Subcutaneous abdominal adipose tissue (tissue), 5 donors: ENCODE measurements around the gene KRTAP26-1.

ENCODE experiments used
- H3K27ac ChIP-seq: one replicate; pipeline ENCODE4 v1.7.0; 2013; ENCODE audit warnings: low read depth, mild to moderate bottlenecking, inconsistent platforms, low read length, moderate library complexity
- H3K27me3 ChIP-seq, 5 donors: one replicate each; pipeline ENCODE4 v1.7.0; 2013; ENCODE audit warnings: low read length in 5 of 5, inconsistent platforms in 1 of 5; ENCODE audit not compliant: control insufficient read depth in 5 of 5, insufficient read depth in 4 of 5
- H3K36me3 ChIP-seq, 5 donors: one replicate each; pipeline ENCODE4 v1.7.0; 2013; ENCODE audit warnings: low read length in 5 of 5; ENCODE audit not compliant: control insufficient read depth in 5 of 5, insufficient read depth in 5 of 5
- H3K4me1 ChIP-seq, 5 donors: one replicate each; pipeline ENCODE4 v1.7.0; 2013; ENCODE audit warnings: low read length in 5 of 5, mild to moderate bottlenecking in 3 of 5, moderate library complexity in 1 of 5; ENCODE audit not compliant: control insufficient read depth in 5 of 5, insufficient read depth in 5 of 5
- H3K4me3 ChIP-seq, 5 donors: one replicate each; pipeline ENCODE4 v1.7.0; 2013; ENCODE audit warnings: low read length in 5 of 5, low read depth in 1 of 5
- H3K9ac ChIP-seq, 5 donors: one replicate each; pipeline ENCODE4 v1.7.0; 2013; ENCODE audit warnings: low read length in 5 of 5, mild to moderate bottlenecking in 4 of 5, moderate library complexity in 3 of 5
- H3K9me3 ChIP-seq, 5 donors: one replicate each; pipeline ENCODE4 v1.7.0; 2013; ENCODE audit warnings: low read length in 5 of 5; ENCODE audit not compliant: control insufficient read depth in 5 of 5
- donor health status: healthy.
- donor health status: healthy.
- donor health status: healthy.
- donor health status: healthy.
- donor health status: healthy.

Gene KRTAP26-1

DNA sequence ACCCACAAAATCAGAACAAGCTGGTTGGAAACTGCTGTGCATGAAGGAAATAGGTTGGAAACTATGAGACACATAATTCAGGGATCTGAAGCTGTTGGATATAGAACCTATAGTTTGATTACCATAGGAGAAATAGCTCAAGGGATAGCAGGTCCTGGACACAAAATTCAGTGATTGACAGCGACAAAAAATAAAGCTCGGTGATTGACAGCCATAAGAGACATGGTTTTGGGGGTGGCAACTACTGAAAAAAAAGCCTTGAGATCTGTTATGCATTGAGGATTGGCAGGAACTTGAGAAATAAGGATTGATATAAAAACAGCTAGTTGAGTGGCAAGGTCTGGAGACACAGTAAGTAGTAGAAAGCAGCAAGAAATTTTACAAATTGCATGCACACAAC lies 30.9 kb downstream of the KRTAP26-1 start, which contains the start of gene KRTAP25-1:
TSS of gene KRTAP25-1 (minus strand) at position 300 of the 400 bp plus-strand sequence. CDS start at position 276, 24 bp downstream.
- H3K9me3 ChIP-seq = no peaks in the 10 kb centered on the region
- H3K27ac ChIP-seq = no peak within 1 kb of the TSS
- H3K9ac ChIP-seq = no peak within 1 kb of the TSS
- no peaks in the 10 kb centered on the region for H3K27me3 ChIP-seq
- H3K36me3 ChIP-seq = no peaks in the 10 kb centered on the region
- no peak within 1 kb of the TSS for H3K4me3 ChIP-seq
- H3K4me1 ChIP-seq = peaks cover 0 to 10% (median 5%) of the 10 kb centered on the region in 5 donors

DNA sequence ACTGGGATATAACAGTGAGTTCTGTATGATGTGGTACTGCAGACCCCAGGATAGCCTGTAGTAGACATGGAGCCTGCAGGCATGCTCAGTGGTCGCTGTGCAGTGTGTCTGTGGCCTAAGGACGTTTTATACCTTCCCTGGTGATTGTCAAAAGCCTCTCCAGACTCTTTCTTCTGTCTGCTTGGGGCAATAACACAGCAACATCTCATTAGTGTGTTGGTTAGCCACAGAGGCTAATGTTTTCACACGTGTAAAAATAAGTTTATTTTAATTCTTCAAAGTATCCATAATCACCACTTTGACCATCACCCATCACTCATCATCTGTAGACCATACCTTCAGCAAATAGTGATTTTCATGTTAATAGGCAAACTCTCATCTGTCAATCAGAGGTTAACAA lies 37.3 kb downstream of the KRTAP26-1 start, which contains the start of gene KRTAP24-1:
TSS of gene KRTAP24-1 (minus strand) at position 101 of the 400 bp plus-strand sequence. CDS start at position 83, 18 bp downstream.
- no peaks in the 10 kb centered on the region for H3K9me3 ChIP-seq
- no peak within 1 kb of the TSS for H3K9ac ChIP-seq
- no peak within 1 kb of the TSS for H3K27ac ChIP-seq
- H3K4me1 ChIP-seq = peaks cover 0 to 12% (median 6%) of the 10 kb centered on the region in 5 donors
- H3K36me3 ChIP-seq = no peaks in the 10 kb centered on the region
- no peak within 1 kb of the TSS for H3K4me3 ChIP-seq
- no peaks in the 10 kb centered on the region for H3K27me3 ChIP-seq

DNA sequence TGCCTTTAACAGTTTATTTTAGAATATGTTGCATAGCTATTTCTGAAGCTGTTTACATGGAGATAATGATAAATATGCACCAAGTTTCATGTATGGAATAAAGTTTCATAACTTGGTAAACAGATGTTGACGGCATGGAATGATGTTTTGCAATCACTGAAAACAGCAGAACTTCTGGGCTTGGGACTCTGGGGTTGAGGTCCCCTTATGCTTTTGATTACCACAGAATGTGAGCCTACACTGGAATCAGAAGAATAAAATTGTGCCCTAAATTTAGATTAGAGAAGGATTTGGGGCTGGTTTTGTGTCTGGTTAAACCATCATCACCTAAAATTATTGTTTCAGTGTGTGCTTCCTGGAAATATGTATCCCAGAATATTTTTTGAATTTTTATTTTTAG lies 48.5 kb downstream of the KRTAP26-1 start:
- Histone ChIP-seq H3K27ac (no peak overlapping the region), H3K4me3 (no peak overlapping the region), H3K9me3 (no peaks in the 10 kb centered on the region), H3K9ac (no peak overlapping the region), H3K36me3 (no peaks in the 10 kb centered on the region), H3K27me3 (no peaks in the 10 kb centered on the region), H3K4me1 (peaks cover 0 to 18% (median 11%) of the 10 kb centered on the region in 5 donors)

DNA sequence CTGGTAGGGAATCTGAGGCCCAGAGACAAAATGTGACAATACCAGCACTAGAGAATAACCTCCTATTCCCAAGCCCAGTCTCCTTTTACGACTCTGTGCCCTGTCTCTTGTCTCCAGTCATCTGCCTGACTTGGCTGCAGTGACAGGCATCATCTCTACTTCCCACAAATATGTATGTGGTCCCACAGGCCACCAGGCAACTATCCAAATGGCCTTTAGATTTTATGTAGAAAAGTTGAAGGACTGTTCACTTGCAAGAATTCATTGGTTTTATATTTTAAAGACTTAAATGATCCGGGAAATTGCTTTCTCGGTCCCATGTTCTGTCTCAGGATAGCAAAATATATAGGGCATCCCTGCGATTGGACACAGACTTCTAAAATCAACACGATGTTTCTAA lies 49.0 kb downstream of the KRTAP26-1 start:
- Histone ChIP-seq H3K27me3 (no peaks in the 10 kb centered on the region), H3K4me1 (peaks cover 0 to 18% (median 11%) of the 10 kb centered on the region in 5 donors), H3K27ac (no peak overlapping the region)

DNA sequence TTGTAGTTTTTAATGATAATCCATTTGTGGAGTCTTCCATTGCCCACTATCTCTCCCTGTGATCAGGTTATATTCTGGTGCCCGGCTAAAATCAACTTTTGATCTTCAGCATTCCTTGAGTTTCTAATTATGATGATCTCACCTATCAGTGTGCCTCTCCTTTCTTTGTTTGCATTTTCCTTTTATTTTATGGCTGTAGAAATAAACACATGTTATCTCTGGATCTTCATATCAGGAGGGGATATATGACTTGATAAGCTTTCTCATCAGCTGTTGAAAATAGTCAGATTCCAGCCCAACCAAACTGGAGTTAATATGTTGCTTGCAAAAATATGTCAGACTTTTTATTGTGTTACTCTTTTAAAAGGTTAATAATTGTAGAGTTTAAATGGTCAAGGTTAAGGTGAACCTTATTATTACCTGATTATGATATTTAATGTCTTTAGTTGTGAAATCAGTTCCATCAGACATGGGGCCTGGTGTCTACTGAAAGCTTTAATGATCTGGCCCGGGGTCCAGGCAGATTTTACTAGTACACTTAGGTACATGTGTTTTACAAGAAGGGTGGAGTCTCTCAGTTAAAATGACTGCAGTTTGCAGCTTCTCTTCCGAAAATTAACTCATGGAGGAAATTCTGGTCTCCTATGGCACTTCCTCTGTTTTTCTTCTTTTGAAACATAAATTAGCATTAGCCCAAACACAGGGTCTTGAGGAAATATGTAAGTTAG lies 50.1 kb downstream of the KRTAP26-1 start:
- Histone ChIP-seq H3K9ac (no peak overlapping the region), H3K4me3 (no peak overlapping the region), H3K4me1 (peaks cover 0 to 18% (median 11%) of the 10 kb centered on the region in 5 donors), H3K27ac (no peak overlapping the region), H3K36me3 (no peaks in the 10 kb centered on the region), H3K27me3 (no peaks in the 10 kb centered on the region), H3K9me3 (no peaks in the 10 kb centered on the region)

More for the DNA sequence above, 49.0 kb downstream of the KRTAP26-1 start:
- Histone ChIP-seq H3K36me3 (no peaks in the 10 kb centered on the region), H3K9ac (no peak overlapping the region), H3K4me3 (no peak overlapping the region), H3K9me3 (no peaks in the 10 kb centered on the region)
